Right lobe of liver (tissue), 6 donors: ENCODE data around the gene CCDC33. TPM values are rescaled to one million over a fixed set of nuclear protein-coding genes. Genes with fewer than 3 reads are reported as not detected.

Experiments used
- ATAC-seq, 4 donors: fragments of 200-7000 bp; cut with Tn5 transposase; one replicate each; pipeline ENCODE4 v1.9.1; 2020; ENCODE audit warnings: mild to moderate bottlenecking in 4 of 4, moderate library complexity in 4 of 4
- DNase-seq, 3 donors: peaks; one replicate each; pipeline ENCODE4 v3.0.0-alpha.2; 2020
- H3K27ac ChIP-seq, 3 donors: fragments of 200-600 bp; one replicate each; pipeline ENCODE4 v1.8.0; 2022
- H3K27me3 ChIP-seq, 2 donors: fragments of 200-600 bp; one replicate each; pipeline ENCODE4 v1.8.0; 2022
- H3K36me3 ChIP-seq, 4 donors: fragments of 200-600 bp; sonication (generic) in 1 of 4; one replicate each; pipeline versions ENCODE4 v1.5.1 to v1.8.0; 2017 to 2022; ENCODE audit warnings: control low read depth in 1 of 4
- H3K4me1 ChIP-seq, 4 donors: fragments of 200-600 bp; sonication (generic) in 1 of 4; one replicate each; pipeline versions ENCODE4 v1.5.1 to v1.8.0; 2017 to 2022; ENCODE audit warnings: control low read depth in 1 of 4
- H3K4me3 ChIP-seq, 3 donors: fragments of 200-600 bp; one replicate each; pipeline ENCODE4 v1.8.0; 2022
- H3K9me3 ChIP-seq, 4 donors: fragments of 200-600 bp; sonication (generic) in 1 of 4; one replicate each; pipeline versions ENCODE4 v1.5.1 to v1.8.0; 2017 to 2022; ENCODE audit warnings: control low read depth in 1 of 4
- POLR2A ChIP-seq: fragments of 450-650 bp; IDR thresholded peaks from one replicate; pipeline ENCODE4 v1.6.1; 2017; ENCODE audit warnings: antibody characterized with exemption, mild to moderate bottlenecking
- WGBS: methylation state at CpG from one replicate; pipeline ENCODE4 v1.1.6; 2018; ENCODE audit warnings: low coverage, low lambda C conversion rate; ENCODE audit not compliant: insufficient coverage; ENCODE audit errors: missing lambda C conversion rate; 5-methylcytosine and 5-hydroxymethylcytosine counted together
- intact Hi-C, 2 donors: fragments of 100-400 bp; cut with DNase I; formaldehyde crosslinking; loops; one replicate each; pipeline versions ENCODE4 v1.11.2 to v1.14.1; 2022
- total RNA-seq, 6 experiments: library from RNA; depleted of rRNA in 2 of 6; stranded (reverse); fragments of >200 nt in 2 of 6; fragmentation: NEBNext Ultra II Directional in 3 of 6; extraction: Animal tissue kit (Norgen Biotek cat#: 25700) in 3 of 6; gene quantifications; one replicate each; pipeline versions ENCODE4 v1.1.0 to v1.2.4, GENCODE V29; 2016 to 2023
- TF ChIP-seq, protein P1 (sequence below), 4 donors: fragments of 200-600 bp in 3 of 4; fragments of 450-650 bp in 1 of 4; IDR thresholded peaks; one replicate each; pipeline versions ENCODE4 v1.5.1 to v1.8.0; 2016 to 2022; ENCODE audit warnings: antibody characterized with exemption in 4 of 4, mild to moderate bottlenecking in 2 of 4
- donor health status: DM: no; HTN: yes; CAD: no.
- donor health status: DM: no; HTN: no; CAD: no.
- donor health status: DM: no; HTN: no; CAD: no.
- donor health status: DM: no; HTN: yes; CAD: no.
- donor health status: DM: no; HTN: yes; CAD: no.

The CCDC33 gene
- total RNA-seq, 6 experiments from 2014 or later, result not detected

- 38% methylated on average over 13 of the region's 26 CpGs for WGBS
- intact Hi-C loops, result no loop called here
- Histone ChIP-seq H3K36me3 (no peaks in the 10 kb centered on the region), H3K9me3 (no peaks in the 10 kb centered on the region), H3K4me1 (peaks cover 0 to 3% (median 0%) of the 10 kb centered on the region in 4 donors), H3K27me3 (no peaks in the 10 kb centered on the region), H3K27ac (no peak within 1 kb of the TSS), H3K4me3 (no peak within 1 kb of the TSS)
- no peak for TF ChIP-seq POLR2A
- TF ChIP-seq, protein P1, sequence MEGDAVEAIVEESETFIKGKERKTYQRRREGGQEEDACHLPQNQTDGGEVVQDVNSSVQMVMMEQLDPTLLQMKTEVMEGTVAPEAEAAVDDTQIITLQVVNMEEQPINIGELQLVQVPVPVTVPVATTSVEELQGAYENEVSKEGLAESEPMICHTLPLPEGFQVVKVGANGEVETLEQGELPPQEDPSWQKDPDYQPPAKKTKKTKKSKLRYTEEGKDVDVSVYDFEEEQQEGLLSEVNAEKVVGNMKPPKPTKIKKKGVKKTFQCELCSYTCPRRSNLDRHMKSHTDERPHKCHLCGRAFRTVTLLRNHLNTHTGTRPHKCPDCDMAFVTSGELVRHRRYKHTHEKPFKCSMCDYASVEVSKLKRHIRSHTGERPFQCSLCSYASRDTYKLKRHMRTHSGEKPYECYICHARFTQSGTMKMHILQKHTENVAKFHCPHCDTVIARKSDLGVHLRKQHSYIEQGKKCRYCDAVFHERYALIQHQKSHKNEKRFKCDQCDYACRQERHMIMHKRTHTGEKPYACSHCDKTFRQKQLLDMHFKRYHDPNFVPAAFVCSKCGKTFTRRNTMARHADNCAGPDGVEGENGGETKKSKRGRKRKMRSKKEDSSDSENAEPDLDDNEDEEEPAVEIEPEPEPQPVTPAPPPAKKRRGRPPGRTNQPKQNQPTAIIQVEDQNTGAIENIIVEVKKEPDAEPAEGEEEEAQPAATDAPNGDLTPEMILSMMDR (IDR thresholded peaks at IDR 0.05), result no peak
- DNase-seq, result no peak
- ATAC-seq, result no peak
Observed at GRCh38 chr15:74202452-74203401, 33.4 kb upstream of the CCDC33 start, which contains the start of gene STRA6. Gene STRA6 (minus strand): TSS chr15:74202787. CDS start chr15:74202267, 520 bp downstream.

DNA sequence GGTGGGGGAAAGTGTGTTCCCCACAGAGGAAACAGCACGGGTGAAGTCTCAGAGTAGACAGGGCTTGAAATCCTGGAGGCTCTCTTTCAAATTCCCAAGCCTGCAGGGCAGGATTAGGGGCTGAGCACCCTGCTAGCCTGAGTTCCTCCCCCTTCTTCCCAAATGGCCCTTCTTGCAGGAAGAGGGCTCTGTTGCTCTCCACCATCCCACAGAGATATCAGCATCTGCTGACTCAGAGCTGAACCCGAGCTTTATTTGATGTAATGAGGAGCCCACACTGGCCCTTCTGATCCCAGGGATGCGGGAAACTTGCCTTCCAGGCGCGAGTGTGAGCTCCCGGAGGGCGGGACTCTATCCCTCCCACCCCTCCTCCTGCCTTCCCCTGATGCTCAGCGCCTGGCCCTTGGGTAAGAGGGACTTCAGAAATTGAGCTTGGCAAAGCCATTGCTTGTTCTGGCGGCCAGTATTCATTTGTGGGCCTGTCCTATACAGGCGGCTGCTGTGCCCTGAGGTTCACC, 32.2 kb upstream of the CCDC33 start:
- Histone ChIP-seq H3K4me1 (peaks cover 0 to 3% (median 0%) of the 10 kb centered on the region in 4 donors), H3K4me3 (no peak overlapping the region), H3K36me3 (no peaks in the 10 kb centered on the region), H3K27ac (no peak overlapping the region), H3K27me3 (no peaks in the 10 kb centered on the region), H3K9me3 (no peaks in the 10 kb centered on the region)
- TF ChIP-seq, protein P1 (IDR thresholded peaks at IDR 0.05), result no peak
- TF ChIP-seq POLR2A, result no peak
- DNase-seq, result no peak
- ATAC-seq, result no peak
- intact Hi-C loops, result no loop called here
- WGBS, result 43% methylated on average over 3 of the region's 10 CpGs

DNA sequence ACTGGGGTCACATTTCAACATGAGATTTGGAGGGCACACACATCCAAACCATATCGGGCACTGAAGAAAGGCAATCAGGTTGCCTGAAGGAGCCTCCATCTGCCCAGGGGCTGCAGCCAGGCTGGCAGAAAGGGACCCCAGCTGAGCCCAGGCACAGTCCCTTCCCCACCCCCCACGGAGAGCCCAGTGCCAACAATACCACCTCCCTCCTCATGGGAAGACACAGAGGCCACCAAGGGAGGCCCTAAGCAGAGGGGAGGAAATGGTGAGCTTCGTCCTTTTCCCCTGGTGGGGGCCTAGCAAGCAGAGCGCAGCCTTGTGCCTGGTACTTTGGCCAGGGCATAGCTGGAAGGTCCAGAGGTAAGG, 30.6 kb upstream of the CCDC33 start:
- no peak for DNase-seq

DNA sequence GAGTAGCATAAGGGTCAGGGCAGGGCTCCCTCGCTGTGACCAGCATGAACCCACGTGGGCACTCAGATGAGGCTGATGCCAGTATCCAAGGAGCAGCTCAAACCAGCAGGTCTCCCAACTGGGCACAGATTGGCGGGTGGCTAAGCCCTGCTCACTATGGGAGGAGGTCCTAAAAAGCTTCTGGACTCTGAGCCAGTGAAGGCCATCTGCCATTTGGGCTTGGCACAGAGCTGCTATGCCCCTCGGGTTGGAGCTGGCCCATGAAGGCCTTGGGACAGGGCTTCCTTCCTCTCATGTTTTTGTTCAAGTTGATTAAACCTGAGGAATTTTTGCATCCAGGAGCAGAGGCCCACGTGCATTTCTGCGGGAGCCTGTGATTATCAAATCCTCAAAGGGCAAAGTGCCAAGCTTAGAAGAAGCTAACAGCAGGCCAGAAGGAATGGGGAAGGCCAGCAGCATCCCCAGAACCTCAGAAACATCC, 29.3 kb upstream of the CCDC33 start:
- intact Hi-C loops, result no loop called here
- no peak overlapping the region for H3K27ac ChIP-seq
- no peaks in the 10 kb centered on the region for H3K36me3 ChIP-seq
- no peaks in the 10 kb centered on the region for H3K9me3 ChIP-seq
- WGBS, result 54% methylated on average over 3 of the region's 6 CpGs
- no peaks in the 10 kb centered on the region for H3K4me1 ChIP-seq
- TF ChIP-seq, protein P1 (IDR thresholded peaks at IDR 0.05), result no peak
- TF ChIP-seq POLR2A, result no peak
- no peak for ATAC-seq
- H3K4me3 ChIP-seq, result no peak overlapping the region
- no peaks in the 10 kb centered on the region for H3K27me3 ChIP-seq
- DNase-seq, result no peak

More for the DNA sequence above, 30.6 kb upstream of the CCDC33 start:
- H3K4me1 ChIP-seq, result no peaks in the 10 kb centered on the region
- H3K9me3 ChIP-seq, result no peaks in the 10 kb centered on the region
- no peak for ATAC-seq
- no peaks in the 10 kb centered on the region for H3K27me3 ChIP-seq
- no peaks in the 10 kb centered on the region for H3K36me3 ChIP-seq
- H3K27ac ChIP-seq, result no peak overlapping the region
- WGBS, result no CpG with 5 or more reads among the region's 4 CpGs
- no peak for TF ChIP-seq POLR2A
- TF ChIP-seq, protein P1 (IDR thresholded peaks at IDR 0.05), result no peak
- intact Hi-C loops, result no loop called here
- H3K4me3 ChIP-seq, result no peak overlapping the region
